HepG2 (cell line): Measurements from ENCODE around the gene MEF2A. TPM values are rescaled to one million over a fixed set of nuclear protein-coding genes. Genes with fewer than 3 reads are reported as not detected.
A peak's percentile ranks its signal among the peaks of the same experiment; 100 is the strongest.

Experiments used
- AHR ChIP-seq: IDR thresholded peaks from 2 replicates; pipeline ENCODE4 v1.6.1; 2018; ENCODE audit warnings: missing genetic modification reagents, missing compliant biosample characterization
- E2F5 ChIP-seq: sonication (generic); formaldehyde crosslinking; conservative IDR thresholded peaks from 2 replicates; pipeline ENCODE4 v1.4.0; 2020; ENCODE audit warnings: missing genetic modification reagents
- FOXM1 ChIP-seq: sonication (generic); formaldehyde crosslinking; IDR thresholded peaks from 2 replicates; pipeline ENCODE4 v1.5.0; 2020; ENCODE audit warnings: missing genetic modification reagents
- HNRNPLL ChIP-seq: fragments of 200-400 bp; formaldehyde crosslinking; IDR thresholded peaks from 2 replicates; pipeline ENCODE4 v1.6.1; 2017; ENCODE audit warnings: mild to moderate bottlenecking, low read depth, low read length; ENCODE audit not compliant: poor library complexity, severe bottlenecking
- JUNB ChIP-seq: sonication (generic); formaldehyde crosslinking; IDR thresholded peaks from 2 replicates; pipeline ENCODE4 v1.8.0; 2022; ENCODE audit warnings: missing genetic modification reagents, mild to moderate bottlenecking, borderline replicate concordance
- KLF15 ChIP-seq: sonication (generic); formaldehyde crosslinking; IDR thresholded peaks from 2 replicates; pipeline ENCODE4 v1.8.1; 2023; ENCODE audit warnings: borderline replicate concordance, mild to moderate bottlenecking, inconsistent platforms, missing genetic modification reagents, mixed read lengths
- KLF16 ChIP-seq, 2 experiments: sonication (generic) in 1 of 2; formaldehyde crosslinking in 1 of 2; IDR thresholded peaks; 2 replicates each; pipeline versions ENCODE4 v1.6.1 to v1.8.0; 2016 to 2023; ENCODE audit warnings: missing genetic modification reagents in 2 of 2, missing compliant biosample characterization in 1 of 2
- PBX2 ChIP-seq: IDR thresholded peaks from 2 replicates; pipeline ENCODE4 v1.6.1; 2016; ENCODE audit warnings: control low read depth
- PHB2 ChIP-seq: fragments of 450-650 bp; IDR thresholded peaks from 2 replicates; pipeline ENCODE4 v1.6.1; 2018; ENCODE audit not compliant: partially characterized antibody
- PRDM15 ChIP-seq: sonication (generic); formaldehyde crosslinking; IDR thresholded peaks from 2 replicates; pipeline ENCODE4 v1.4.0; 2020; ENCODE audit warnings: missing genetic modification reagents
- SMC3 ChIP-seq: IDR thresholded peaks from 2 replicates; pipeline ENCODE4 v1.6.1; 2011; ENCODE audit warnings: low read length, improper control_type of control experiment
- SPEN ChIP-seq: sonication (generic); formaldehyde crosslinking; IDR thresholded peaks from 2 replicates; pipeline ENCODE4 v1.5.1; 2020; ENCODE audit warnings: low read depth, mild to moderate bottlenecking, missing genetic modification reagents
- TGIF2 ChIP-seq: IDR thresholded peaks from 2 replicates; pipeline ENCODE4 v1.6.1; 2016; ENCODE audit warnings: control low read depth, missing compliant biosample characterization
- ZBTB26 ChIP-seq: IDR thresholded peaks from 2 replicates; pipeline ENCODE4 v1.6.1; 2016; ENCODE audit warnings: missing compliant biosample characterization, missing genetic modification reagents, borderline replicate concordance
- ZBTB37 ChIP-seq: sonication (generic); formaldehyde crosslinking; IDR thresholded peaks from 2 replicates; pipeline ENCODE4 v1.4.0; 2020; ENCODE audit warnings: mild to moderate bottlenecking, missing genetic modification reagents
- ZNF264 ChIP-seq: sonication (generic); formaldehyde crosslinking; IDR thresholded peaks from 2 replicates; pipeline ENCODE4 v1.4.0; 2020; ENCODE audit warnings: missing genetic modification reagents
- ZNF703 ChIP-seq: sonication (generic); formaldehyde crosslinking; IDR thresholded peaks from 2 replicates; pipeline ENCODE4 v1.5.1; 2020; ENCODE audit warnings: missing genetic modification reagents, mild to moderate bottlenecking, moderate library complexity, borderline replicate concordance
- ZNF768 ChIP-seq: sonication (generic); formaldehyde crosslinking; IDR thresholded peaks from 2 replicates; pipeline ENCODE4 v1.4.0; 2020; ENCODE audit warnings: missing genetic modification reagents
- ZUFSP ChIP-seq: sonication (generic); formaldehyde crosslinking; IDR thresholded peaks from 2 replicates; pipeline ENCODE4 v1.9.0; 2021; ENCODE audit warnings: missing genetic modification reagents, mild to moderate bottlenecking, borderline replicate concordance
- polyA plus RNA-seq, 8 experiments: library from polyadenylated mRNA; depleted of rRNA in 3 of 8; stranded (reverse) in 7 of 8; unstranded in 1 of 8; fragments of >200 nt; fragmentation: Illumina TruSeq in 4 of 8; extraction: Trizol in 4 of 8; gene quantifications; 2 replicates each; pipeline versions ENCODE4 v1.2.1 to v1.2.3, GENCODE V29; 2011 to 2016; ENCODE audit warnings: low read depth in 4 of 8, missing spikeins in 1 of 8, mixed read lengths in 1 of 8; ENCODE audit not compliant: insufficient read depth in 1 of 8
- total RNA-seq, 5 experiments: library from RNA; depleted of rRNA; stranded (reverse); fragments of >200 nt; fragmentation: Illumina TruSeq; extraction: Trizol; gene quantifications; 2 replicates each; pipeline ENCODE4 v1.2.3, GENCODE V29; 2016; ENCODE audit warnings: low read depth in 1 of 5

The MEF2A gene
- total and polyA plus RNA-seq, 2 of the 13 experiments (the other 11 are each of a cell fraction or from before 2014, with no cell fraction given): 15.2 to 24.4 TPM

- TF ChIP-seq E2F5 (CRISPR knock-in tag) (no peak), PBX2 (CRISPR knock-in tag) (no peak), ZBTB26 (CRISPR knock-in tag) (no peak; the same call in 1 of the 2 replicates), SMC3 (no peak), HNRNPLL (no peak), SPEN (CRISPR knock-in tag) (peak; percentile 69), KLF16 (CRISPR knock-in tag; IDR thresholded peaks at IDR 0.05) (0 out of 4 replicates have a peak, but pooled peaks of 1 of the 2 experiments have one; percentile 29), AHR (CRISPR knock-in tag) (no peak), JUNB (CRISPR knock-in tag) (no peak), ZBTB37 (CRISPR knock-in tag) (no peak), KLF15 (no peak), PHB2 (no peak), PRDM15 (CRISPR knock-in tag) (no peak), TGIF2 (CRISPR knock-in tag) (0 out of 2 replicates have a peak, but pooled peaks have one; percentile 14), ZNF703 (CRISPR knock-in tag) (no peak), ZNF768 (CRISPR knock-in tag) (no peak; the same call in 1 of the 2 replicates), ZNF264 (CRISPR knock-in tag) (no peak), ZUFSP (CRISPR knock-in tag) (no peak), FOXM1 (CRISPR knock-in tag) (no peak)
These were observed 167.7 kb downstream of the MEF2A start, which contains the start of gene LYSMD4 (continued) for GRCh38 chr15:99733268-99734039.
